Measurements from ENCODE around the gene SEMA7A.
A peak's percentile ranks its signal among the peaks of the same experiment; 100 is the strongest.

Gene SEMA7A

DNA sequence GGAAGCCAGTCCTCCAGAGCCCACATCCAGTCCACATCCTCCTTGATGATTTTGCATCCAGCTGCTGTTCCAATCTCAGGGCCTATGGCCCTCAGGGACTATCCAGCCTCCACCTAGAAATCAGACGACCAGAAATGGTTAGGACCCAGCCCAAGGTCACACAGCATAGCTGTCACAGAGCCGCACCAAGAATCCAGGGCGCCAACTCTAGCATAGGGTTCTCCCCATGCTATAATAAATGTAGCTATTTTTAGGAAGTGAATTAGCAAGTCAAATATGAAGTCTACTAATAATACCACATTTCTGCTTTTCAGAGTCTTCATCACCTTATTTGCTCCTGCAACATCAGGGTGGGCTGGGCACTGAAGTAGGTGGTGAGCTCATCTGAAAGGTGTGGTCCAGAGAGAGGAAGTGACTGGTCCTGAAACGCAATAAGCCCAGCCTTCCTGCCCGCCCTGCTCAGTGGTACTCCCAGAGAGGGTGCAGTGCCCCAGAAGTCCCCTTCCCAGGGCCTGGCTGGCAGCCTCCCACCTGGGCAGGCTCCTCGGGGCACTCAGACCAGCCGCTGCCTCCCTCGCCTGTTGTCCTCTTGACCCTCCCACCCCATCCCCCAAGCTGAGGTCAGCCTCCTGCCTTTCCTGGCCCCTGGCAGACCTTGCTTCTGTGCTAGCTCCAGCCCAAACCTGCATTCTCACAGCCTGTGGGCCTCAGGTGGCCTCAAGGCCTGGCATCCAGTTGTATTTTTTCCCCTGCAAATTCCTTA is 48.7 kb downstream of the SEMA7A start:
- DNase-seq (ENCODE audit: low read depth, low spot score), result no peak
- Histone ChIP-seq H3K4me3 (ENCODE audit: low read length) (no peak overlapping the region), H3K9me3 (ENCODE audit: control insufficient read depth, insufficient read depth, low read length) (no peaks in the 10 kb centered on the region), H3K36me3 (ENCODE audit: control insufficient read depth, insufficient read depth, low read length) (no peaks in the 10 kb centered on the region), H3K27me3 (ENCODE audit: control insufficient read depth, insufficient read depth, low read length) (no peaks in the 10 kb centered on the region), H3K4me1 (ENCODE audit: control insufficient read depth, insufficient read depth, low read length) (no peaks in the 10 kb centered on the region; the same call in 1 of the 2 replicates), H3K27ac (ENCODE audit: low read length) (no peak overlapping the region)
- no CpG with 5 or more reads among the region's 8 CpGs for WGBS (ENCODE audit: insufficient coverage, insufficient read length)

DNA sequence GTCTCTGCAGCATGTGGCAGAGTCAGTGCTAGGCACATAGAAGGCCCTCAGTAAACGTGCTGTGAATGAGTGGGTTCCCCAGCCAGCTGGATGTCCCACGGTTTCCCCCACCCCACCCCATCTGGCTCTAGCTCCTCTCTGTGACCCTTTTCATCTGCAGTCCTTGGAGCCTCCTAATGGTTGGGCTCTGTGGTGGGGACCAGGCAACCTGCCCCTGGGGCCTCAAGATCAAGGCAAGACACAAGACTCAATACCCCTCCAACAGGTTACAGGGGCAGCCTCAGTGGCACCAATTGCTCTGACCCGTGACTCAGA is 49.2 kb downstream of the SEMA7A start:
- no peak overlapping the region for H3K27ac ChIP-seq (ENCODE audit: low read length)
- no CpG with 5 or more reads among the region's 3 CpGs for WGBS (ENCODE audit: insufficient coverage, insufficient read length)
- no peaks in the 10 kb centered on the region; the same call in 1 of the 2 replicates for H3K4me1 ChIP-seq (ENCODE audit: control insufficient read depth, insufficient read depth, low read length)
- H3K27me3 ChIP-seq (ENCODE audit: control insufficient read depth, insufficient read depth, low read length), result no peaks in the 10 kb centered on the region
- H3K9me3 ChIP-seq (ENCODE audit: control insufficient read depth, insufficient read depth, low read length), result no peaks in the 10 kb centered on the region
- no peaks in the 10 kb centered on the region for H3K36me3 ChIP-seq (ENCODE audit: control insufficient read depth, insufficient read depth, low read length)
- H3K4me3 ChIP-seq (ENCODE audit: low read length), result no peak overlapping the region
- no peak for DNase-seq (ENCODE audit: low read depth, low spot score)

- Histone ChIP-seq H3K4me3 (ENCODE audit: low read length) (no peak overlapping the region), H3K27ac (ENCODE audit: low read length) (no peak overlapping the region), H3K27me3 (ENCODE audit: control insufficient read depth, insufficient read depth, low read length) (no peaks in the 10 kb centered on the region), H3K9me3 (ENCODE audit: control insufficient read depth, insufficient read depth, low read length) (no peaks in the 10 kb centered on the region), H3K36me3 (ENCODE audit: control insufficient read depth, insufficient read depth, low read length) (no peaks in the 10 kb centered on the region), H3K4me1 (ENCODE audit: control insufficient read depth, insufficient read depth, low read length) (no peaks in the 10 kb centered on the region; the same call in 1 of the 2 replicates)
- no CpG with 5 or more reads among the region's 8 CpGs for WGBS (ENCODE audit: insufficient coverage, insufficient read length)
- DNase-seq (ENCODE audit: low read depth, low spot score), result no peak
Measured at GRCh38 chr15:74383695-74384565, 49.8 kb downstream of the SEMA7A start.

DNA sequence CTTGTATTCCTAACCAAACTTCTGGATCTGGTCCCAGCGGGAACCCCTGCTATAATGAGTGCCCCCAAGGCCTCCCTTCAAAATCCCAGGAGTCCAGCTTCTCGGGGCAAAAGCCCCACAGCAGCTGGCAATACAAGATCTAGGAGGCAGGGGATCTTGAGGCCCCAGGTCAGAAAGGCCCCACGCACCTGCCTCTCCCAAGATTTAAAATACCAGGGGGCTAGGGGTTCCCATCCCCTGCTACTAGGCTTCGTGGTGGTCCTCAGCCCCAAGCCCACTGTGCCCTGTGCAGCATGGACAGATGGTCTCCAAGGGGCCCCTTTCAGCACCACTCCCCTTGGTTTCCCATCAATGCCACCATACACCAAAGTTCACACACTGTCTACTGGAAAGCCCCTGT is 50.5 kb downstream of the SEMA7A start:
- Histone ChIP-seq H3K27me3 (ENCODE audit: control insufficient read depth, insufficient read depth, low read length) (no peaks in the 10 kb centered on the region), H3K9me3 (ENCODE audit: control insufficient read depth, insufficient read depth, low read length) (no peaks in the 10 kb centered on the region), H3K4me3 (ENCODE audit: low read length) (no peak overlapping the region), H3K27ac (ENCODE audit: low read length) (no peak overlapping the region), H3K36me3 (ENCODE audit: control insufficient read depth, insufficient read depth, low read length) (no peaks in the 10 kb centered on the region), H3K4me1 (ENCODE audit: control insufficient read depth, insufficient read depth, low read length) (no peaks in the 10 kb centered on the region; the same call in 1 of the 2 replicates)
- DNase-seq (ENCODE audit: low read depth, low spot score), result no peak
- no CpG with 5 or more reads among the region's 4 CpGs for WGBS (ENCODE audit: insufficient coverage, insufficient read length)

- no CpG with 5 or more reads among the region's 13 CpGs for WGBS (ENCODE audit: insufficient coverage, insufficient read length)
- Histone ChIP-seq H3K36me3 (ENCODE audit: control insufficient read depth, insufficient read depth, low read length) (no peaks in the 10 kb centered on the region), H3K27ac (ENCODE audit: low read length) (no peak overlapping the region), H3K4me1 (ENCODE audit: control insufficient read depth, insufficient read depth, low read length) (no peaks in the 10 kb centered on the region; the same call in 1 of the 2 replicates), H3K27me3 (ENCODE audit: control insufficient read depth, insufficient read depth, low read length) (no peaks in the 10 kb centered on the region), H3K9me3 (ENCODE audit: control insufficient read depth, insufficient read depth, low read length) (no peaks in the 10 kb centered on the region), H3K4me3 (ENCODE audit: low read length) (no peak overlapping the region)
- peak; percentile 84 for DNase-seq (ENCODE audit: low read depth, low spot score)
Measured at GRCh38 chr15:74382004-74382816, 51.5 kb downstream of the SEMA7A start.

DNA sequence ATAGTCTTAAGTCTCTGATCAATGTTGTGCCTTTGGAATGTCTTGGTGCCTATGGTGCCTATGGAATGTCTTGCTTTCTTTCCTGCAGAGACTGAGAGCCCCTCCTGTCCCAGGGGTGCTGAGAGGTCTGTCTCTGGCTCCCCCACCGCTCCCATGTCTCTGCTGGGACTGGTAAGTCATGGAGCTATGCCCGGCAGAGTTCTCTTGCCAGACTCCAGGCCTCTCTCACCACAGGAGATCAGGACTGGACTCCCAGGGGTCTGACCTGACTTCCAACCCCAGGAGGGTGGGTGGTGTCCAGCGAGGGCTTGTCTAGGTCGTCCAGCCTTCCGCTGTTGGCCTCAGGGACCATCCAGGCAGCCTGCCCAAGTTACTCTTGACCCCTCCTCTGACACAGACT is 52.3 kb downstream of the SEMA7A start:
- no peaks in the 10 kb centered on the region for H3K9me3 ChIP-seq (ENCODE audit: control insufficient read depth, insufficient read depth, low read length)
- no peaks in the 10 kb centered on the region for H3K27me3 ChIP-seq (ENCODE audit: control insufficient read depth, insufficient read depth, low read length)
- H3K27ac ChIP-seq (ENCODE audit: low read length), result no peak overlapping the region
- no peak for DNase-seq (ENCODE audit: low read depth, low spot score)
- WGBS (ENCODE audit: insufficient coverage, insufficient read length), result no CpG with 5 or more reads among the region's 5 CpGs
- H3K4me3 ChIP-seq (ENCODE audit: low read length), result no peak overlapping the region
- H3K36me3 ChIP-seq (ENCODE audit: control insufficient read depth, insufficient read depth, low read length), result no peaks in the 10 kb centered on the region
- no peaks in the 10 kb centered on the region; the same call in 1 of the 2 replicates for H3K4me1 ChIP-seq (ENCODE audit: control insufficient read depth, insufficient read depth, low read length)

GRCh38 chr15:74381190-74381453 is 52.6 kb downstream of the SEMA7A start:
- H3K27me3 ChIP-seq (ENCODE audit: control insufficient read depth, insufficient read depth, low read length), result no peaks in the 10 kb centered on the region
- no CpG with 5 or more reads among the region's 2 CpGs for WGBS (ENCODE audit: insufficient coverage, insufficient read length)
- no peaks in the 10 kb centered on the region for H3K36me3 ChIP-seq (ENCODE audit: control insufficient read depth, insufficient read depth, low read length)
- no peaks in the 10 kb centered on the region for H3K9me3 ChIP-seq (ENCODE audit: control insufficient read depth, insufficient read depth, low read length)
- no peak overlapping the region for H3K27ac ChIP-seq (ENCODE audit: low read length)
- no peaks in the 10 kb centered on the region; the same call in 1 of the 2 replicates for H3K4me1 ChIP-seq (ENCODE audit: control insufficient read depth, insufficient read depth, low read length)
- no peak for DNase-seq (ENCODE audit: low read depth, low spot score)
- H3K4me3 ChIP-seq (ENCODE audit: low read length), result no peak overlapping the region

- no peak overlapping the region for H3K4me3 ChIP-seq (ENCODE audit: low read length)
- H3K4me1 ChIP-seq (ENCODE audit: control insufficient read depth, insufficient read depth, low read length), result no peaks in the 10 kb centered on the region; the same call in 1 of the 2 replicates
- no peak for DNase-seq (ENCODE audit: low read depth, low spot score)
- H3K9me3 ChIP-seq (ENCODE audit: control insufficient read depth, insufficient read depth, low read length), result no peaks in the 10 kb centered on the region
- no peaks in the 10 kb centered on the region for H3K27me3 ChIP-seq (ENCODE audit: control insufficient read depth, insufficient read depth, low read length)
- no CpG with 5 or more reads among the region's 12 CpGs for WGBS (ENCODE audit: insufficient coverage, insufficient read length)
- H3K36me3 ChIP-seq (ENCODE audit: control insufficient read depth, insufficient read depth, low read length), result no peaks in the 10 kb centered on the region
- no peak overlapping the region for H3K27ac ChIP-seq (ENCODE audit: low read length)
Measured at GRCh38 chr15:74380361-74381189, 53.2 kb downstream of the SEMA7A start.

DNA sequence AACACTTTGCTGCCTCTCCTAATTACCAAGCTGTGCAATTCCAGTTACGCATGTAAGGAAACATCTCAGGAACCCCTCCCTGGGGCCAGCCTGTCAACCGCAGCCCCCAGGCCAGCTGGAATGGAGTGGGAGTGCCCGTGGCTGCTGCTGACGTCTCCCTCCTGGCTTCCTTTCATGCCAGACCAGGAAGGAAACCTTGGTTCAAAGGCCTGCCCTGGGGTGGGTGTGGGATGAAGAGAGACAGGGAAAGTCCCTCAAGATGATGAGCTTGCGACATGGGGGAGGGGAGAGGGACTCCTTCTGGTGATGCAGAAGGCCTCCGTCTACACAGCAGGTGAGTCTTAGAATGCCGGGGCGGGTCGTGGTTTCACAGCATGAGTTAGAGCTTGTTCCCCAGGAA is 54.9 kb downstream of the SEMA7A start:
- Histone ChIP-seq H3K4me3 (ENCODE audit: low read length) (no peak overlapping the region), H3K4me1 (ENCODE audit: control insufficient read depth, insufficient read depth, low read length) (peaks cover 2% of the 10 kb centered on the region), H3K36me3 (ENCODE audit: control insufficient read depth, insufficient read depth, low read length) (no peaks in the 10 kb centered on the region), H3K9me3 (ENCODE audit: control insufficient read depth, insufficient read depth, low read length) (no peaks in the 10 kb centered on the region), H3K27ac (ENCODE audit: low read length) (no peak overlapping the region), H3K27me3 (ENCODE audit: control insufficient read depth, insufficient read depth, low read length) (no peaks in the 10 kb centered on the region)
- no CpG with 5 or more reads among the region's 9 CpGs for WGBS (ENCODE audit: insufficient coverage, insufficient read length)
- DNase-seq (ENCODE audit: low read depth, low spot score), result no peak
